Breast epithelium (tissue), 4 donors: ENCODE measurements around the gene GPR63. TPM values are rescaled to one million over a fixed set of nuclear protein-coding genes. Genes with fewer than 3 reads are reported as not detected.

Source experiments
- DNase-seq, 2 donors: peaks; one replicate each; pipeline ENCODE4 v3.0.0-alpha.2; 2019; ENCODE audit warnings: low spot score in 2 of 2
- H3K27ac ChIP-seq, 2 donors: fragments of 200-600 bp; sonication (generic) in 1 of 2; one replicate each; pipeline ENCODE4 v1.5.1; 2016 to 2019; ENCODE audit warnings: mild to moderate bottlenecking in 1 of 2
- H3K27me3 ChIP-seq, 2 donors: fragments of 200-600 bp; sonication (generic) in 1 of 2; one replicate each; pipeline versions ENCODE4 v1.5.1 to v1.6.0; 2017 to 2019; ENCODE audit warnings: control low read depth in 1 of 2, mild to moderate bottlenecking in 1 of 2
- H3K36me3 ChIP-seq: fragments of 200-600 bp; one replicate; pipeline ENCODE4 v1.5.1; 2019
- H3K4me1 ChIP-seq, 2 donors: fragments of 200-600 bp; sonication (generic); one replicate each; pipeline ENCODE4 v1.5.1; 2016 to 2019; ENCODE audit warnings: control low read depth in 1 of 2
- H3K4me3 ChIP-seq, 3 donors: fragments of 200-600 bp; sonication (generic); 1 replicate in 2 of 3; 2 replicates in 1 of 3; pipeline ENCODE4 v1.5.1; 2016 to 2019; ENCODE audit warnings: mild to moderate bottlenecking in 3 of 3, moderate library complexity in 2 of 3
- H3K9me3 ChIP-seq, 2 donors: fragments of 200-600 bp; sonication (generic) in 1 of 2; one replicate each; pipeline ENCODE4 v1.5.1; 2016 to 2019; ENCODE audit warnings: control low read depth in 1 of 2
- POLR2A ChIP-seq: fragments of 450-650 bp; IDR thresholded peaks from one replicate; pipeline ENCODE4 v1.6.1; 2016; ENCODE audit warnings: antibody characterized with exemption, mild to moderate bottlenecking, moderate library complexity
- POLR2AphosphoS5 ChIP-seq, 3 donors: sonication (generic); formaldehyde crosslinking; IDR thresholded peaks; one replicate each; pipeline ENCODE4 v1.6.1; 2017; ENCODE audit warnings: antibody characterized with exemption in 3 of 3
- intact Hi-C: fragments of 100-400 bp; cut with DNase I; formaldehyde crosslinking; loops from one replicate; pipeline ENCODE4 v1.15.1; 2023; ENCODE audit warnings: low total_unique reads
- total RNA-seq, 3 donors: library from RNA; depleted of rRNA; stranded (reverse); fragments of >200 nt; gene quantifications; one replicate each; pipeline ENCODE4 v1.1.0, GENCODE V29; 2016
- TF ChIP-seq, protein P1 (sequence below), 3 donors: fragments of 450-650 bp; IDR thresholded peaks; one replicate each; pipeline ENCODE4 v1.5.1; 2016 to 2017; ENCODE audit warnings: antibody characterized with exemption in 3 of 3, mild to moderate bottlenecking in 3 of 3, moderate library complexity in 3 of 3

The GPR63 gene
- total RNA-seq, 3 donors from 2014 or later, result 0.16 to 1.0 (median 0.98) TPM

GRCh38 chr6:96784650-96785049 lies 52.6 kb downstream of the GPR63 start:
- H3K4me3 ChIP-seq, result no peak overlapping the region
- DNase-seq, result no peak
- no peak overlapping the region for H3K27ac ChIP-seq
- H3K36me3 ChIP-seq, result no peaks in the 10 kb centered on the region
- H3K9me3 ChIP-seq, result no peaks in the 10 kb centered on the region
- no peaks in the 10 kb centered on the region for H3K27me3 ChIP-seq
- intact Hi-C loops, result no loop called here
- H3K4me1 ChIP-seq, result no peaks in the 10 kb centered on the region
- TF ChIP-seq POLR2A, result no peak
- TF ChIP-seq POLR2AphosphoS5 (IDR thresholded peaks at IDR 0.05), result no peak
- TF ChIP-seq, protein P1, sequence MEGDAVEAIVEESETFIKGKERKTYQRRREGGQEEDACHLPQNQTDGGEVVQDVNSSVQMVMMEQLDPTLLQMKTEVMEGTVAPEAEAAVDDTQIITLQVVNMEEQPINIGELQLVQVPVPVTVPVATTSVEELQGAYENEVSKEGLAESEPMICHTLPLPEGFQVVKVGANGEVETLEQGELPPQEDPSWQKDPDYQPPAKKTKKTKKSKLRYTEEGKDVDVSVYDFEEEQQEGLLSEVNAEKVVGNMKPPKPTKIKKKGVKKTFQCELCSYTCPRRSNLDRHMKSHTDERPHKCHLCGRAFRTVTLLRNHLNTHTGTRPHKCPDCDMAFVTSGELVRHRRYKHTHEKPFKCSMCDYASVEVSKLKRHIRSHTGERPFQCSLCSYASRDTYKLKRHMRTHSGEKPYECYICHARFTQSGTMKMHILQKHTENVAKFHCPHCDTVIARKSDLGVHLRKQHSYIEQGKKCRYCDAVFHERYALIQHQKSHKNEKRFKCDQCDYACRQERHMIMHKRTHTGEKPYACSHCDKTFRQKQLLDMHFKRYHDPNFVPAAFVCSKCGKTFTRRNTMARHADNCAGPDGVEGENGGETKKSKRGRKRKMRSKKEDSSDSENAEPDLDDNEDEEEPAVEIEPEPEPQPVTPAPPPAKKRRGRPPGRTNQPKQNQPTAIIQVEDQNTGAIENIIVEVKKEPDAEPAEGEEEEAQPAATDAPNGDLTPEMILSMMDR (IDR thresholded peaks at IDR 0.05), result no peak

DNA sequence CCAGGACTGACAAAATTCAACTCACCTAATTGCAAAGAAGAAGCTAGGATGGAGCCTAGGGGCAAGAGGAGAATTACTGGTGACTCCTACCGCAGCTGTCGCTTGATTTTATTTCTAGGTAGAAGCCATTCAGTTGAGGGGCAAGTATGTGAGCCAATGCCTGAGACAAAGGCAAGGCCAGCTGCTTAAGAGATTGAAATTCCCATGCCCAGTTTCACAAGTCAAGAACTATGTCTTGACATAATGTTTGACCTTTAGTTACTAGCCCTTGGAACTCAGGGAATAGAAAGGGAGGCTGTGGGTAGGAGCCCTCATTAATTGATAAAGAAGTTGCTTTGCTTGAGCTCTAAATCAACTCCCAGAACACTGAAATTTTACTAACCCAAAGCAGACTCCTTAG lies 54.0 kb downstream of the GPR63 start:
- no peak for DNase-seq
- Histone ChIP-seq H3K27ac (no peak overlapping the region), H3K4me3 (no peak overlapping the region), H3K4me1 (no peaks in the 10 kb centered on the region), H3K9me3 (no peaks in the 10 kb centered on the region), H3K27me3 (no peaks in the 10 kb centered on the region), H3K36me3 (no peaks in the 10 kb centered on the region)
- intact Hi-C loops, result no loop called here
- TF ChIP-seq, protein P1 (IDR thresholded peaks at IDR 0.05), result no peak
- TF ChIP-seq POLR2A (no peak), POLR2AphosphoS5 (IDR thresholded peaks at IDR 0.05) (no peak)

DNA sequence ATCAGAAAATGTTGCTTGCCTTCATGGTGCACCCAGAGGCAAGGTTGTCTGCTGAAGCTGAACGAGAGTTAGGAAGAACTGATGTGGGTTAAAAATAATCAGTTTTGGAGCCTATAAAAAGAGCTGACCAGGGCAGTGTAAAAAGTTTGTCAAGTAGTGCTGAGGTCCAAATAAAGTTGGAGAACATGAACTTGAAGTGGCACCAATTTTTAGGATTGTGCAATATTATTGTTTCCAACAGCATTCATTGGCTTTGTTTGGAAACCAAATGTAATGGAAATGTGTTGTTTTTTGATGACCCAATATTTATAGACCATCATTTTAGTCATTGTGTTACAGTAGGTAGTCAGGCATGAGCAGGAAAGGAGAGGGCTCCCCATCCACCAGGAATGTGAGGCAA lies 55.7 kb downstream of the GPR63 start:
- Histone ChIP-seq H3K27ac (no peak overlapping the region), H3K27me3 (no peaks in the 10 kb centered on the region), H3K9me3 (no peaks in the 10 kb centered on the region), H3K4me1 (no peaks in the 10 kb centered on the region), H3K36me3 (no peaks in the 10 kb centered on the region), H3K4me3 (no peak overlapping the region)
- intact Hi-C loops, result no loop called here
- no peak for DNase-seq
- no peak for TF ChIP-seq POLR2A
- TF ChIP-seq, protein P1 (IDR thresholded peaks at IDR 0.05), result no peak
- TF ChIP-seq POLR2AphosphoS5 (IDR thresholded peaks at IDR 0.05), result no peak

DNA sequence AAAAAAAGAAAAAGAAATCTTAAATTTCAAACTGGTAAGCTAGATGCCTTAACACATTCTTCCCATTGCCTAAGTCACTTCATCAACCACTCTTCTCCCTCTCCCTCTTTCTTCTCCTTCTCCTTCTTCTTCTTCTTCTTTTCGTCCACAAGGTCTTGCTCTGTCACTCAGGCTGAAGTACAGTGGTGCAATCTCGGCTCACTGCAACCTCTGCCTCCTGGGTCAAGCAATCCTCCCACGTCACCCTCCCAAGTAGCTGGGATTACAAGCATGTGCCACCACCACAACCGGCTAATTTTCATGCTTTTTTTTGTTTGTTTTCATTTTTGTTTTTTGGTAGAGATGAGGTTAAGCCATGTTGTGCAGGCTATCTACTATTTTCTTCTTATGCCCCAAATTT lies 60.2 kb downstream of the GPR63 start:
- intact Hi-C loops, result no loop called here
- no peaks in the 10 kb centered on the region for H3K36me3 ChIP-seq
- no peak for TF ChIP-seq POLR2A
- TF ChIP-seq, protein P1 (IDR thresholded peaks at IDR 0.05), result no peak
- TF ChIP-seq POLR2AphosphoS5 (IDR thresholded peaks at IDR 0.05), result no peak
- no peaks in the 10 kb centered on the region for H3K4me1 ChIP-seq
- H3K27ac ChIP-seq, result no peak overlapping the region
- no peak for DNase-seq
- H3K27me3 ChIP-seq, result no peaks in the 10 kb centered on the region
- H3K9me3 ChIP-seq, result no peaks in the 10 kb centered on the region
- no peak overlapping the region for H3K4me3 ChIP-seq

DNA sequence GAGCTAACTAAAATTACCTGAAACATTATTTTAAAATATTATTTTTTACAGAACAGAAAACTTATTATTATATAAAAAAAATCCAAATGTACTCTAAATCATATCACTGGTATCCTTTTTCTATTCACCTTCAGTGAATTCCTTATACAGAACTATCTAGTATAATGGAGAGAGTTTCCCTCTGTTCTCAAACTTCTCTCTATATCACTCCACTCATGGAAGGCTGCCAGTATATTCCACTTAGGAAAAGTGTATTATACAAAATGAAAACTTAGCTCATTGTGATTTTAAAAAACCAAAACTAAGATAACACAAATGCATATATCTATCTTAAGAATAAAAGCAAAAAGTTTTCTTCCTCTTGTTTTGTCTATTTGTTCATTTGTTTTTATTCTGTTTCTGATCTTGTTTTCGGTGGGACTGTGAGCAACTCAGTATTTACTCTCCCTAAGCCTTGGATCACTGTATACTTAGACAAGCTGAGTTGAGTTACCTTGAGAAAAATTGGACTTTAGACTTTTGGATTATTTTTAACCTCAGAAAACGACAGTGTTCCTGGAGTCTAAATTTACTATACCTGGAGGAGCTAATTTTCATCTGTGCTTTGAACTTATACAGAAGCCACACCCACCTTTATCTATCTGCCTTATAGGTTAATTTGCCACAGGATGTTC lies 61.4 kb downstream of the GPR63 start:
- no peak for TF ChIP-seq POLR2AphosphoS5 (IDR thresholded peaks at IDR 0.05)
- TF ChIP-seq, protein P1 (IDR thresholded peaks at IDR 0.05), result no peak
- no peak for TF ChIP-seq POLR2A
- H3K36me3 ChIP-seq, result no peaks in the 10 kb centered on the region
- H3K27ac ChIP-seq, result no peak overlapping the region
- DNase-seq, result no peak
- intact Hi-C loops, result no loop called here
- no peak overlapping the region for H3K4me3 ChIP-seq
- no peaks in the 10 kb centered on the region for H3K9me3 ChIP-seq
- H3K4me1 ChIP-seq, result no peaks in the 10 kb centered on the region
- no peaks in the 10 kb centered on the region for H3K27me3 ChIP-seq
